ENCODE results near the gene SLC4A2. TPM values are rescaled to one million over a fixed set of nuclear protein-coding genes. Genes with fewer than 3 reads are reported as not detected.

Gene SLC4A2
- total RNA-seq, 4 donors from 2014 or later, result 31.9 to 78.7 (median 59.7) TPM

- Histone ChIP-seq H3K36me3 (no peaks in the 10 kb centered on the region), H3K4me3 (no peak overlapping the region), H3K27me3 (no peaks in the 10 kb centered on the region), H3K9me3 (no peaks in the 10 kb centered on the region), H3K27ac (no peak overlapping the region), H3K4me1 (peaks cover 42% of the 10 kb centered on the region)
- WGBS, result 43% methylated on average over 9 of the region's 20 CpGs
- TF ChIP-seq POLR2AphosphoS5 (IDR thresholded peaks at IDR 0.05), result no peak
- TF ChIP-seq EP300 (IDR thresholded peaks at IDR 0.05), result no peak
- TF ChIP-seq, protein P1, sequence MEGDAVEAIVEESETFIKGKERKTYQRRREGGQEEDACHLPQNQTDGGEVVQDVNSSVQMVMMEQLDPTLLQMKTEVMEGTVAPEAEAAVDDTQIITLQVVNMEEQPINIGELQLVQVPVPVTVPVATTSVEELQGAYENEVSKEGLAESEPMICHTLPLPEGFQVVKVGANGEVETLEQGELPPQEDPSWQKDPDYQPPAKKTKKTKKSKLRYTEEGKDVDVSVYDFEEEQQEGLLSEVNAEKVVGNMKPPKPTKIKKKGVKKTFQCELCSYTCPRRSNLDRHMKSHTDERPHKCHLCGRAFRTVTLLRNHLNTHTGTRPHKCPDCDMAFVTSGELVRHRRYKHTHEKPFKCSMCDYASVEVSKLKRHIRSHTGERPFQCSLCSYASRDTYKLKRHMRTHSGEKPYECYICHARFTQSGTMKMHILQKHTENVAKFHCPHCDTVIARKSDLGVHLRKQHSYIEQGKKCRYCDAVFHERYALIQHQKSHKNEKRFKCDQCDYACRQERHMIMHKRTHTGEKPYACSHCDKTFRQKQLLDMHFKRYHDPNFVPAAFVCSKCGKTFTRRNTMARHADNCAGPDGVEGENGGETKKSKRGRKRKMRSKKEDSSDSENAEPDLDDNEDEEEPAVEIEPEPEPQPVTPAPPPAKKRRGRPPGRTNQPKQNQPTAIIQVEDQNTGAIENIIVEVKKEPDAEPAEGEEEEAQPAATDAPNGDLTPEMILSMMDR (IDR thresholded peaks at IDR 0.05), result peak; percentile 81 to 87
- no peak for TF ChIP-seq POLR2A (IDR thresholded peaks at IDR 0.05)
- DNase-seq (ENCODE audit: low spot score in 2 of 2), result peak in 1 of 2 donors; percentile 83
Measured at GRCh38 chr7:151110941-151111645, 51.7 kb downstream of the SLC4A2 start.

GRCh38 chr7:151113344-151114150, 54.2 kb downstream of the SLC4A2 start:
- peak overlapping the region; percentile 55 for H3K4me3 ChIP-seq
- H3K27me3 ChIP-seq, result no peaks in the 10 kb centered on the region
- WGBS, result 58% methylated on average over 9 of the region's 13 CpGs
- H3K4me1 ChIP-seq, result peaks cover 64% of the 10 kb centered on the region
- H3K27ac ChIP-seq, result peak overlapping the region; percentile 78
- H3K36me3 ChIP-seq, result peaks cover 10% of the 10 kb centered on the region
- no peak for DNase-seq (ENCODE audit: low spot score in 2 of 2)
- no peaks in the 10 kb centered on the region for H3K9me3 ChIP-seq
- TF ChIP-seq, protein P1 (IDR thresholded peaks at IDR 0.05), result no peak
- TF ChIP-seq POLR2A (IDR thresholded peaks at IDR 0.05) (no peak), EP300 (IDR thresholded peaks at IDR 0.05) (no peak), POLR2AphosphoS5 (IDR thresholded peaks at IDR 0.05) (no peak)

GRCh38 chr7:151114151-151115090, 55.0 kb downstream of the SLC4A2 start:
- no peak for DNase-seq (ENCODE audit: low spot score in 2 of 2)
- WGBS, result 81% methylated on average over 10 of the region's 101 CpGs
- no peak for TF ChIP-seq POLR2AphosphoS5 (IDR thresholded peaks at IDR 0.05)
- peak overlapping the region; percentile 87 for H3K27ac ChIP-seq
- peaks cover 19% of the 10 kb centered on the region for H3K36me3 ChIP-seq
- H3K4me1 ChIP-seq, result peaks cover 60% of the 10 kb centered on the region
- H3K9me3 ChIP-seq, result no peaks in the 10 kb centered on the region
- peak overlapping the region; percentile 55 for H3K4me3 ChIP-seq
- H3K27me3 ChIP-seq, result no peaks in the 10 kb centered on the region

DNA sequence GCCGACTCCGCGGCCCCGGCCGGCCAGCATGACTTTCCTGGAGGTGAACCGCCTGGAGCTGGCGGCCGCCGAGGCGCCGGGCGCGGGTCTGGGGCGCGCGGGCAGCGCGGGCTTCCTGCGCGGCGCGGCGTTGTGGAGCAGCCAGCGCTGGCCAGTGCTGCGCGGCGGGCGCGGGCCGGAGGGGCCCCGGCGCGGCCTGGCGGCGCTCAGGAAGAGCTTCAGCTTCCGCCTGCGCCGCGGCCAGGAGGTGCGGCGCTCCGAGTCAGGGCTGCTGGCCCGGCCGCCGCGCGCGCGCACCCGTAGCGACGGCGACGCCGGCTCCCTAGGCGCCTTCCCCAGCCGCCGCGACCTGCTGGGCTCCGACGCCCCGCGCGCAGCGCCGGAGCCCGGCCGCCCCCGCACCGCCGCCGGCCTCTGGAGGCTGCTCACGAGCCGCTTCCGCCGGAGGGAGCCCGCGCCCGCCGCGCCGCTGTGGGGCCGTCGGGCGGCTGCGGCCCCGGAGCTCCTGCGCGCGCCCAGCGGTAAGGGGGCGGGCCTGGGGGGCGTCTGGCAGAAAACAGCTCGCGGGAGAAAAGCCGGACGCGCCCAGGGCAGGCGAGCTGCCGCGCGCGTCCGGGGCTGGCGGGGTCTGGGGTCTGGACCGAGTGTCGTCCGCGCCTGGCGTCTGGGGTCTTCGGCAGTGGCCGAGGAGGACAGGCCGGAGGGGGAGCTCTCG, 55.9 kb downstream of the SLC4A2 start:
- Histone ChIP-seq H3K27ac (peak overlapping the region; percentile 87), H3K27me3 (no peaks in the 10 kb centered on the region), H3K4me3 (peak overlapping the region; percentile 55), H3K9me3 (no peaks in the 10 kb centered on the region), H3K4me1 (peaks cover 54% of the 10 kb centered on the region), H3K36me3 (peaks cover 27% of the 10 kb centered on the region)
- DNase-seq (ENCODE audit: low spot score in 2 of 2), result no peak
- WGBS, result 1% methylated on average over 25 of the region's 114 CpGs
- no peak for TF ChIP-seq POLR2AphosphoS5 (IDR thresholded peaks at IDR 0.05)
- no peak for TF ChIP-seq POLR2A (IDR thresholded peaks at IDR 0.05)
- TF ChIP-seq EP300 (IDR thresholded peaks at IDR 0.05), result no peak
- TF ChIP-seq, protein P1 (IDR thresholded peaks at IDR 0.05), result no peak
